Memory B cell (primary cell): ENCODE measurements around the gene FHL1.
A peak's percentile ranks its signal among the peaks of the same experiment; 100 is the strongest.
"Not testable (repeated sequence)": the region's sequence is repeated elsewhere in the genome, so short reads cannot be mapped to it uniquely, and the experiment has no call there.

Experiments used
- ATAC-seq: fragments of 150-1000 bp; cut with Tn5 transposase; 2 replicates; pipeline ENCODE4 v1.10.0; 2021; ENCODE audit warnings: low read depth, mild to moderate bottlenecking, moderate library complexity
- DNase-seq, 2 donors: peaks; one replicate each; pipeline ENCODE4 v3.0.0; 2022; ENCODE audit warnings: low spot score in 2 of 2
- H3K27ac Mint-ChIP-seq: one replicate; pipeline ENCODE4 v1.8.0; 2022; ENCODE audit warnings: mild to moderate bottlenecking, moderate library complexity, mixed read lengths
- H3K27me3 Mint-ChIP-seq: one replicate; pipeline ENCODE4 v1.8.0; 2022; ENCODE audit warnings: mixed read lengths
- H3K36me3 Mint-ChIP-seq: one replicate; pipeline ENCODE4 v1.8.0; 2022; ENCODE audit warnings: mild to moderate bottlenecking, mixed read lengths
- H3K4me1 Mint-ChIP-seq: one replicate; pipeline ENCODE4 v1.8.0; 2022; ENCODE audit warnings: mixed read lengths
- H3K4me3 Mint-ChIP-seq: one replicate; pipeline ENCODE4 v1.8.0; 2022; ENCODE audit warnings: mild to moderate bottlenecking, moderate library complexity, mixed read lengths
- H3K9me3 Mint-ChIP-seq: one replicate; pipeline ENCODE4 v1.8.0; 2022; ENCODE audit warnings: mixed read lengths

FHL1 gene

DNA sequence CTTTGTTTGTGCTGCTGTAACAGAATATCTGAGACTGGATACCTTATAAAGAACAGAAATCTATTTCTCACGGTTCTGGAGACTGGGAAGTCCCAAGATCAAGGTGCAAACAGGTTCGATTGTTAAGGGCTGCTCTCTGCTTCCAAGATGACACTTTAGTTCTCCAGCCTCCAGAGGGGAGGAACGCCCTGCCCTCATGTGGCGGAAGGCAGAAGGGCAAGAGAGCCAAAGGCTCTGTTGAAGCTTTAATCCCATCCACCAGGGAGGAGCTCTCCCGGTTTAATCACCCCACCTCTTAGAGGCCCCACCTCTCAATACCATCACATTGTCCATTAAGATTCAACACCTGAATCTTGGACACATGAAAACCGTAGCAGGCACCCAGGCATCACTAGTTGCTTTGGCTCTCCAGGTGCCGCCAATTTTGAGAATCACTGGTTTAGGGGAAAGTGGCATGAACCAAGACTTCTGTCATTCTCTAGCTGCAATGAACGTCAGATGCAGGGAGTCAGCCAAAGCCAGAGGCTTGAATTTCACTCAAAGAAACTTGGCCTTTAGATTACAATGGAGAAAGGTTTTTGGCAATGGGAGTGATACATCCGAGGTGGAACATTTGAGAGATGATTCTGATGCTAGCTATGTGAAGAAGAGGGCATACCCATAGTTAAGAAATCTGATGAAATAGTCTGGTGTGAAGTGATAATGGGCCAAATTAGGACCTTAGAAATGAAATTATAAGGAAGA, 15.7 kb downstream of the FHL1 start:
- no peaks in the 10 kb centered on the region for H3K36me3 Mint-ChIP-seq
- H3K4me1 Mint-ChIP-seq, result peaks cover 2% of the 10 kb centered on the region
- ATAC-seq, result peak; percentile 53
- H3K4me3 Mint-ChIP-seq, result no peak overlapping the region
- no peak overlapping the region for H3K27ac Mint-ChIP-seq
- H3K9me3 Mint-ChIP-seq, result no peaks in the 10 kb centered on the region
- H3K27me3 Mint-ChIP-seq, result peaks cover 2% of the 10 kb centered on the region
- peak in 1 of 2 donors; percentile 7 for DNase-seq

DNA sequence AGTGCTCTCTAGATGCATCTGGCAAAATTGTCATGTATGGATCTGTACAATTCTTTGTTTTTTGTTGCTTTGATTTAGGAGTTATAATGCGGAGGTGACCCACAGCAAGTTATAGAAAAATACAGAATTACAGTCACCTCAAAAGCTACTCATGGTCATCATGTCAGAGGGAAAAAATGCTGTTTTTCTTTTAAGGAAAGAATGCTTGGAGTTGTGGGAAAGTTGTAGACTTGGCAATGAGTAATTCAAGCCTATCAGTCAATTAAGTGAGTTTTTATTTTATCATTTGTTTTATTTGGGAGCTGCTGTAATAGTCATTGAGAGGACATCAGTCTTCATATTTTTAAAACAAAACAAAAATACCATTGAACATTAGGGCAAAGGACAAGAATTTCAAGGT, 16.4 kb downstream of the FHL1 start:
- ATAC-seq (no peak), DNase-seq (no peak)
- H3K36me3 Mint-ChIP-seq, result no peaks in the 10 kb centered on the region
- no peaks in the 10 kb centered on the region for H3K4me1 Mint-ChIP-seq
- H3K9me3 Mint-ChIP-seq, result no peaks in the 10 kb centered on the region
- no peak overlapping the region for H3K27ac Mint-ChIP-seq
- H3K27me3 Mint-ChIP-seq, result no peaks in the 10 kb centered on the region
- H3K4me3 Mint-ChIP-seq, result no peak overlapping the region

DNA sequence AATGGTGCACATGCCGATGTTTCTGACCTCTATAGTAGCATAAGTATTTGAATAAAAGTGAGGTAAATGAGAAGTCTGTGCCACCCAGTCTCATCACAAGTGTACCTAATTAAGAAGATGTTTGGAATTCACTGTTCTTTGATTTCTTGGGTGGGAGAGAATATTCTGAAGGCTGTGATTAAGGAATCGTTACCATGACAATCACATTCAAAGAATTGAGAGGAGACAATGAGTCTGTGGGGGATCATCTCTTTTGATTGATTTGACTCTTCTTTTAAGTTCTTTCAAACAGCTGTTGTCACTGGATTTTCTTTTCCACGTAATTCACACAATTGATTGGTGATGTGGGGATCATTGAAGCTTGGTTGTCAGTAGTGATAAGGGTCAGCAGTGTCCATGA, 18.1 kb downstream of the FHL1 start:
- DNase-seq, result no peak
- no peaks in the 10 kb centered on the region for H3K36me3 Mint-ChIP-seq
- H3K27me3 Mint-ChIP-seq, result no peaks in the 10 kb centered on the region
- no peak overlapping the region for H3K27ac Mint-ChIP-seq
- H3K4me3 Mint-ChIP-seq, result no peak overlapping the region
- H3K9me3 Mint-ChIP-seq, result no peaks in the 10 kb centered on the region
- ATAC-seq, result no peak
- H3K4me1 Mint-ChIP-seq, result no peaks in the 10 kb centered on the region

DNA sequence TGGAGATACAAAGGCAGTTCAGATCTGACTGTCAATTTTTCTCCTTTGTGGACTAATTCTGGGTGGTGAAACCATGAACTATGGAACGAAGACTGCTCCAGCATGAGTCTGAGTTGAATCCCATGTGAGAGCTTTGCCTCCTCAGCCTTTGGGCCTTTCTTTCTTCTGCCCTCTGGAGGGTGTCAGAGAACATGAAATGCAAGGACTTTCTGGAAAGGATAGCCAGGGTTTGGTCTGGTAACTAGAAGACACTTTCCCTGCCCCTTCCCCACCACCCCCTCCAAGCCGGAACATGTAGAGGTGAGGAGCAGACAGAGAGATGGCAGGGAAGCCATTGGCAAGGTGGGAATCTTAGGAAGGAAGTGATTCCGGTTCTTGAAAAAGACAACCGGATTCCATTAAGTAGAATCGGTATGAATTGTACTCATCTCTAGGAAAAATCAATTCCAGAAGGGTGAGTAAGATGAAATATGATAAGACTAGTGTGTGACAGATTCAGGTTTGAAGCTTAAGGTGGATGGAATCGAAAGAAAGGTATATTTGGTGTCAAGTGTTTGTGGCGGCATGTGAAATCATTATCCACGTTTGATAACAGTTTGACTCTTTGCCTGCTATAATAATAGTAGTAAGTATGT, 19.0 kb downstream of the FHL1 start:
- Mint-ChIP-seq H3K27ac (no peak overlapping the region), H3K4me3 (no peak overlapping the region), H3K9me3 (no peaks in the 10 kb centered on the region), H3K36me3 (no peaks in the 10 kb centered on the region), H3K4me1 (no peaks in the 10 kb centered on the region), H3K27me3 (no peaks in the 10 kb centered on the region)
- no peak for DNase-seq
- no peak for ATAC-seq

DNA sequence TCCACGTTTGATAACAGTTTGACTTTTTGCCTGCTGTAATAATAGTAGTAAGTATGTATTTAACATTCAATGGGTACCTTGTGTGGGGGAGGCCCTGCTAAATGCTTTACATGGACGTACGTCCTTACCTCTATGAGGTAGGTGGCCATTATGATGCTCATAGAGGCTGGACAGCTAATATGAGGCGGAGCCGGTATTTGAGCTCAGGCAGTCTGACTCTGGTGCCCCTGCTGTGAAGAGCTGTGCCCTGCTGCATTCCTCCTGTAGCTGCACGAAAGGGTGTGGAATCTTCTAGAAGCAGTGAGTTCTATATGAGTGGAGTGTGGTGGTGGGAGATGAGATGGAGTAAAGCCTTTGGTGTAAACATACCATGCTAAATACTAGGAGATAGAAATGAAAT, 20.7 kb downstream of the FHL1 start:
- H3K9me3 Mint-ChIP-seq, H3K27ac Mint-ChIP-seq, DNase-seq, H3K36me3 Mint-ChIP-seq, ATAC-seq, H3K4me1 Mint-ChIP-seq, H3K27me3 Mint-ChIP-seq, H3K4me3 Mint-ChIP-seq: not testable (repeated sequence)

DNA sequence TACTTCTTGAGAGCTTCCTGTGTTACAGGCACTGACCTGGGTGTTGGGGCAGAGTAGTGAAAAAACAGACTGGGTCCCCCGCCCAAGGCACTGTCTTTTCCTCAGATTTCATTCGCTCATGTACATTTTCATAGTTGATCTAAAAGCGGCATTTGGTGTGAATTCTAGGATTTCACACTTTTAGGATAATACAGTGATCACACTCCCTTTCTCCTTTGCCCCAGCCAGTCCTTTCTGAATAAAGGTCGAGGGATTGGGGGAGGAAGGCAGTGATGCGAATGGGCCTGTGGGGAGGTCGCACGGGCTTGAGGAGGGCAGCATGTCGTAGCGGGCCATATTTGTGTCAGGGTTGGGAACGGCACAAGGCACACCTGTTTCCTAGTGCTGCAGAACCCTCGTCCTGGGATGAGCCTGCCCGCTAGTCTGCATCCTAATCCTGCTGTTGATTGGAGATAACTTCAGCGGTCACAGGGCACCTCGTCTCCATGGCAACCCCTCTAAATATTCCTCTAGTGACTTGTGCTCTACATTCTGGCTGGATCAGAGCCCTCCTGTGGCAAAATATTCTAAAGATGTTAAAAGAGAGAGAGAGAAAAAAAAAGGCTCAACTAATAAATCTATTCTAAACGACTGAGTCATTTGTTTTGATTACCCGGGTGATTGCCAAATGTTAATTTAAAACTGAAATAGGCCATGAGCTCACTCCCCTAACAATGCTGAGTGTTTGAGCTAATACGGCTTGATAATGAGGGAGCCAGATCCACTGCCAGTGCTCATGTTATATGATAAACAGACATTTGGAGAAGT, 21.8 kb downstream of the FHL1 start:
- Mint-ChIP-seq H3K4me3 (no peak overlapping the region), H3K9me3 (no peaks in the 10 kb centered on the region), H3K4me1 (no peaks in the 10 kb centered on the region), H3K27me3 (no peaks in the 10 kb centered on the region), H3K27ac (no peak overlapping the region), H3K36me3 (no peaks in the 10 kb centered on the region)
- DNase-seq, result no peak
- ATAC-seq, result no peak

DNA sequence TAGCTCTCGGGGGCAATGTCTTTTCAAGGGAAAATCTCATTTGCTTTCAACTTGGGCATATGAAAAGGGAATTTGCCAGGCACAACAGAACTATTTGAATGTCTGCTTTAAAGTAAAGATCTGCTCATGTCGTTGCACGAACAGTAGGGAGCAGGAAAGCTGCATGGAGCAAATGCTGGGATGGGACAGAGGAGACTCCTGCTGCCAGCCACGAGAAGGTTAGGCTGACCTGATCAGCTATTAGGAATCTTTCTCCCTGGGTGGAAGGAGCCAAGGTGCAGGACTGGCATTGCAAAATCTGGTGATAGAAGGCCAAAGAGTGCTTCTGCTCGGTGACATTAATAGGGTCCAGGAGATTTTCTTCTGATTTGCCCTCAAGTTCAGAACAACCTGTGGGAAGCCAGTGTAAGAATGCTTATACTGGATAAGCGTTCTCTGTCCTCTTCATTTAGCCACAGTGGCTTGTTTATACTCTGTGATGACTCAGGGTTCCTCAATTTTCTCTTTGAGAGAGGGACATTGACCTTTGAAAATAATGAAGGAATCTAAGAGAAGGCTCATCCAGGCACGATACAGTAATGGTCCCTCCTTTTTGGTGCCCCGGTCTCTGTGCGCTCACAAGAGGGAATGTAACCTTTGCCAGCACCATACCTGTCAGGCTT, 22.9 kb downstream of the FHL1 start:
- Mint-ChIP-seq H3K27me3 (no peaks in the 10 kb centered on the region), H3K27ac (no peak overlapping the region), H3K9me3 (no peaks in the 10 kb centered on the region), H3K4me3 (no peak overlapping the region), H3K36me3 (no peaks in the 10 kb centered on the region), H3K4me1 (no peaks in the 10 kb centered on the region)
- DNase-seq, result no peak
- ATAC-seq, result no peak

DNA sequence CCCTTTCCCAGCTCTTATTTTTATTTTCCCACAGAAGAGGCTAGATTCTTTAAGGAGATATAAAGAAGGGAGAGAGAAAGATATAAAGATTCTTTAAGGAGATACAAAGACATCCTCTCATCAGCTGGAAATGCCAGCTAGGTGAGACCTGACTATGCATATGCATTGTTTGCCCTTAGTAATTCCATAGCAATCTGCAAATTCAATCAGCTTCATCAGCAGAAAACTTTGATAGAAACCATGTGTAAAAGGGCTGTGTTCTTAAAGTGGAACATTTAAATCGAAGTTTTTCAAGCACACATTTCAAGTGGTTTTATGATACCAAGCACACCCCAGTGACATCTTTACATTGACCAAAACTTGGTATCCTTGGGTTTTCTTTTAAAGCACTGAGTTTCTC, 24.1 kb downstream of the FHL1 start:
- Mint-ChIP-seq H3K27ac (no peak overlapping the region), H3K9me3 (no peaks in the 10 kb centered on the region), H3K36me3 (no peaks in the 10 kb centered on the region), H3K4me1 (no peaks in the 10 kb centered on the region), H3K4me3 (no peak overlapping the region), H3K27me3 (no peaks in the 10 kb centered on the region)
- ATAC-seq (no peak), DNase-seq (no peak)

DNA sequence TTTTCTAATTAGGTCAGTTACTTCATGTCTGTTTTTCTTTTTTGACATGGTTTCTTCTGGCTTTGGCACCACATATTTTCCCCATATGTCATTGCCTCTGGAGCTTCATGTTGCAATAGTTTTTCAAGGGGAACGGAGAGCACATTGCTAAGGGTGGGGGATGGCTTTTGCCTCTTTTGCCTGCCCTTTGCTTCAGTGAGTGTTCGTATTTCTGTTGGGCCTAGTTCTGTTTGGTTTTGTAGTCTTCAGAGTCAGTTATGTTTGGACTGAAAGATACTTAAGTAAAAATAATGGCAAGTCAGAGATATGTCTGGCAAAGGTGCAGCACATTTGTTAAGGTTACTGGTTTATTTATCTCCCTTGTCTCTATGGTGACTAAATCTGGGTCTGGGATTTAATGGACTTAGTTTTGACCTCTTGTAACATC, 29.1 kb downstream of the FHL1 start:
- no peak for DNase-seq
- no peak for ATAC-seq
- no peak overlapping the region for H3K27ac Mint-ChIP-seq

DNA sequence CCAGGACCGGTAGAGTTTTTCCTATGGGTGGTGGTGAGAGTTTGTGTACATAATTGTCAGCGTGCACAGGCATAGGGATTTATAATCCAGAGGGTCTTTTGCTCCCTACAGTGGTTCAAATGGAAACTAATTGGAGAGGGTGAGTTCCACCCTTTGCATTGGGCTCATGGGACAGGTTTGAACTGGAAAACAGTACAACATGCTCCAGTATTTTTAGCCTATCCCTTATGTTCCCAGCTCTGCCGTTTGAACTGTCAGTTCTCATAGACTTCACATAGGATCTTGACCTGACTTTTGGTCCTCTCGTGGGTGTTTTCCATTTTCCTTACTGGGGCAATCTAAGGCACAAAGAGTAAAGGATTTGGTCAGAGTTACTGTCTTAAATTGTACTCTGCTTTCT, 31.8 kb downstream of the FHL1 start:
- peaks cover 2% of the 10 kb centered on the region for H3K27me3 Mint-ChIP-seq
- no peaks in the 10 kb centered on the region for H3K4me1 Mint-ChIP-seq
- DNase-seq, result no peak
- no peak overlapping the region for H3K27ac Mint-ChIP-seq
- H3K9me3 Mint-ChIP-seq, result no peaks in the 10 kb centered on the region
- H3K36me3 Mint-ChIP-seq, result no peaks in the 10 kb centered on the region
- no peak overlapping the region for H3K4me3 Mint-ChIP-seq
- ATAC-seq, result no peak

More for the DNA sequence above, 29.1 kb downstream of the FHL1 start:
- Mint-ChIP-seq H3K27me3 (peaks cover 2% of the 10 kb centered on the region), H3K36me3 (no peaks in the 10 kb centered on the region), H3K9me3 (no peaks in the 10 kb centered on the region), H3K4me3 (no peak overlapping the region), H3K4me1 (no peaks in the 10 kb centered on the region)

DNA sequence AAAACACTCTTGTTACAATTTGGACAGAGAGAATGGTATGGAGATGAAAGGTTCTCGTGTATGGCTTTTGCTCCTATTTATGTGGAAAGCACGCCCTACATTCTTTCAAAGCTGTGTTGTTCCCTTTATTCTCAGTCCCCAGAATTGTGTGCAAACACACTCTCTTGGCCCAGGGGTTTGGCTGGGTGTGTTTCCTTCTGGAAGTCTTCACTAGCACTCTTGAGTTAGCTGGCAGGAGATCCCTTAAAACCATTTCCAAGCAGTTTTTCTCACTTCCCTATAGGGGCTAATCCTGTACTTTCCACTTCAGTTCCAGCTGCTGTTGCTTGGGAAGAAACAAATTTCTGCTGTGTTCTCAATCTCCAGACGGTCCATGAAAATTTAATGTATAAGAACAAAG, 35.1 kb downstream of the FHL1 start:
- Mint-ChIP-seq H3K27me3 (peaks cover 2% of the 10 kb centered on the region), H3K4me3 (no peak overlapping the region), H3K36me3 (no peaks in the 10 kb centered on the region), H3K4me1 (no peaks in the 10 kb centered on the region), H3K27ac (no peak overlapping the region), H3K9me3 (no peaks in the 10 kb centered on the region)
- DNase-seq, result no peak
- ATAC-seq, result no peak

DNA sequence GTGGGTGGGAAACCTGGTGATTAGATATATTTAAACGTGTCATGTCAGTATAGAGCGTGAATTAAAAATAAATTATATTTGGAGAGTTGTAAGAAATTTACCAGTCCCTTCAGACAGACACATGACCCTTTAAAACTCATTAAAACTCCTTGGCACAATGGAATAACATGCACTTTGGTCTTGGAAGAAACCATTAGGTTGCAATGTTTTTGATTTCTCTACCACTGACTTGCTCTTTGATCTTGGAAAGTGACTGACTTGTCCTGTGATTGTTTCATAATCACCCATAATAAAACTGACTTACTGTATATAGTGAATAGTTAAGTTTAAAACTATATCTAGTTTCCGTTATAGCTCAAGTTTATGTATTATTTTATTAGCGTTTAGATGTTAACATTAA, 35.8 kb downstream of the FHL1 start:
- no peaks in the 10 kb centered on the region for H3K4me1 Mint-ChIP-seq
- H3K27ac Mint-ChIP-seq, result no peak overlapping the region
- H3K9me3 Mint-ChIP-seq, result no peaks in the 10 kb centered on the region
- no peaks in the 10 kb centered on the region for H3K36me3 Mint-ChIP-seq
- peaks cover 2% of the 10 kb centered on the region for H3K27me3 Mint-ChIP-seq
- no peak for ATAC-seq
- no peak overlapping the region for H3K4me3 Mint-ChIP-seq
- no peak for DNase-seq

DNA sequence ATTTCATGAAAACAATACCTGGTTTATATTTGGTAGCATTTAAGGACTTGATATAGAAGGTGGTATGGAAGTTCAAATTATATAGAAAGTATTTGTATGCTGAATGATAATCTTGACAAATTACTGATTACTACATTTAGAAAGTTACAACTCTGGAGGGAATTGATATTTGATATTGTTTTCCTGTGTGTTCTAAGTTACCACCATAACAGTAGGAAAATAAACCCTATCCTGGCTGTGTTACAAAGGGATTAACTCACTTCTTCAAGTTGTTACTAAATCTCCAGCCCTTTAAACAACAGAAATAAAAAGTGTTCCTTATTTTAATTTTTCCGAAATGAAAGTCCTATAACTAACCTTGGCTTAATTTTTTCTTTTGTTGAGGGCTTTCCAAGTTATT, 36.6 kb downstream of the FHL1 start:
- Mint-ChIP-seq H3K27me3 (peaks cover 2% of the 10 kb centered on the region), H3K36me3 (no peaks in the 10 kb centered on the region), H3K27ac (no peak overlapping the region), H3K4me3 (no peak overlapping the region), H3K9me3 (no peaks in the 10 kb centered on the region), H3K4me1 (no peaks in the 10 kb centered on the region)
- no peak for DNase-seq
- no peak for ATAC-seq

DNA sequence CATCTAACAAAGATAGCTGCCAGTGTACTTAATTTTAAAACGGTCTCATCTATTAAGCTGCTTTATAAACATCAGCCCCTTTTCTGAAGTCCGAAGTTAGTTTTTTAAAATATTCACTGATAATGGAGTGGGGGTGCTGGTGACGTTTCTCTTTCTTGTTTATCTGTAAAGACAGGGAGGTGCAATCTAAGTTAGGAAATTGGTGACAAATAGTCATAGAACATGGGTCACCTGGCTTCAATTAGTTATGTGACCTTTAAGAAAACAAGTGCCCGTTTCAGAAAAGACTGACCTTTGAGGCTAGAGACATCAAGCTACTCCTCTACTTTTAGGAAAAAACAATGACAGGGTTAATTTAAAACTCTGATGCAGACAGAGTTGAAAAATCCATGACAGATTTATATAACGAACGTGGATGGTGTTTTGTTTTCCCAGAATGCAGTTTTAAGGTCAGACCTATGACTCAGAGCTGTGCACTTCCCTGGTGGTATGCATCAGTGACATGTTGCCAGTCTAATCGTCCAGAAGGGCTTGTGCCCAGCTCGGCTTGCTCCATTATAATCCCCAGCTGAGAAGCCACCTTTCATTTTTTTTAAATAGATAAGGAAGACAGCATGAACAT, 38.2 kb downstream of the FHL1 start:
- Mint-ChIP-seq H3K27ac (no peak overlapping the region), H3K36me3 (peaks cover 2% of the 10 kb centered on the region), H3K9me3 (no peaks in the 10 kb centered on the region), H3K27me3 (no peaks in the 10 kb centered on the region), H3K4me3 (no peak overlapping the region), H3K4me1 (no peaks in the 10 kb centered on the region)
- no peak for ATAC-seq
- no peak for DNase-seq
